Thyroid gland (tissue), 4 donors: Measurements from ENCODE around the gene PPDPF. TPM values are rescaled to one million over a fixed set of nuclear protein-coding genes. Genes with fewer than 3 reads are reported as not detected.

ENCODE experiments used
- DNase-seq, 2 donors: peaks; one replicate each; pipeline ENCODE4 v3.0.0-alpha.2; 2019
- H3K27ac ChIP-seq, 3 donors: fragments of 200-600 bp; sonication (generic); 1 replicate in 2 of 3; 2 replicates in 1 of 3; pipeline ENCODE4 v1.5.1; 2016 to 2019; ENCODE audit warnings: mild to moderate bottlenecking in 1 of 3, moderate library complexity in 1 of 3
- H3K27me3 ChIP-seq: fragments of 200-600 bp; sonication (generic); one replicate; pipeline ENCODE4 v1.5.1; 2019
- H3K36me3 ChIP-seq, 2 donors: fragments of 200-600 bp; sonication (generic); one replicate each; pipeline ENCODE4 v1.5.1; 2016 to 2019
- H3K4me1 ChIP-seq, 2 donors: fragments of 200-600 bp; sonication (generic); one replicate each; pipeline ENCODE4 v1.5.1; 2017 to 2019
- H3K4me3 ChIP-seq, 3 donors: fragments of 200-600 bp; sonication (generic); replicated peaks in 1 of 3; 1 replicate in 2 of 3; 2 replicates in 1 of 3; pipeline ENCODE4 v1.5.1; 2016; ENCODE audit warnings: mild to moderate bottlenecking in 1 of 3
- H3K9me3 ChIP-seq: fragments of 200-600 bp; sonication (generic); one replicate; pipeline ENCODE4 v1.5.1; 2017
- POLR2A ChIP-seq, 2 donors: fragments of 450-650 bp; IDR thresholded peaks; one replicate each; pipeline ENCODE4 v1.6.1; 2017; ENCODE audit warnings: antibody characterized with exemption in 2 of 2, mild to moderate bottlenecking in 2 of 2, moderate library complexity in 1 of 2
- WGBS, 2 donors: methylation state at CpG; one replicate each; pipeline ENCODE4 v1.1.5; 2017; 5-methylcytosine and 5-hydroxymethylcytosine counted together
- intact Hi-C: fragments of 100-400 bp; cut with DNase I; formaldehyde crosslinking; loops from one replicate; pipeline ENCODE4 v1.15.1; 2023
- total RNA-seq, 4 donors: library from RNA; depleted of rRNA; stranded (reverse); fragments of >200 nt; gene quantifications; one replicate each; pipeline ENCODE4 v1.2.3, GENCODE V29; 2016
- TF ChIP-seq, protein P1 (sequence below), 6 experiments: fragments of 200-600 bp in 3 of 6; fragments of 450-650 bp in 3 of 6; sonication (generic) in 3 of 6; IDR thresholded peaks; one replicate each; pipeline ENCODE4 v1.5.1; 2016 to 2019; ENCODE audit warnings: antibody characterized with exemption in 6 of 6, mild to moderate bottlenecking in 2 of 6, inconsistent platforms in 1 of 6, moderate library complexity in 1 of 6

Gene PPDPF
- total RNA-seq, 4 donors from 2014 or later = 82.0 to 226 (median 146) TPM

DNA sequence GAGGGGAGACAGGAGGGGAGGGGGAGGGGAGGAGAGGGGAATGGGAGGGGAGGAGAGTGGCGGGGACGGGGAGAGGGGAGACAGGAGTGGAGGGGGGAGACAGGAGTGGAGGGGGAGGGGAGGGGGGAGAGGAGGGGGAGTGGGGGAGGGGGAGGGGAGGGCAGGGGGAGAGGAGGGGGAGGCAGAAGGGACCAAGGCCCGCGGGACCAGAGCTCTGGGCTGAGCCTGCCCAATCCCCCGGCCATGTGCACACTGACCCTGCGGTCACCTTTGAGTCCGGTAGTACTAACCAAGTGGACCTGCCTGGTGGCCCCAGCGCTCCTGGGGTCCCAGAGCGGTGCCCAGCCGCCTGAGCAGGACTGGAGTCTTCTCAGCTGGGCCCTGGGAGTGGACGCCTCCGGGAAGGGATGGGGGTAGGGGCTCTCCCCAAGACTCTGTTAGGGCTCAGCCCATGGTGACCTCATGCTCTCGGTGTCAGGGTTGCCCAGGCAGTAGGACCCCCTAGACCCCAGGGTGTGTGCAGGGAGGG is 47.6 kb upstream of the PPDPF start:
- no peak for DNase-seq
- TF ChIP-seq, protein P1, sequence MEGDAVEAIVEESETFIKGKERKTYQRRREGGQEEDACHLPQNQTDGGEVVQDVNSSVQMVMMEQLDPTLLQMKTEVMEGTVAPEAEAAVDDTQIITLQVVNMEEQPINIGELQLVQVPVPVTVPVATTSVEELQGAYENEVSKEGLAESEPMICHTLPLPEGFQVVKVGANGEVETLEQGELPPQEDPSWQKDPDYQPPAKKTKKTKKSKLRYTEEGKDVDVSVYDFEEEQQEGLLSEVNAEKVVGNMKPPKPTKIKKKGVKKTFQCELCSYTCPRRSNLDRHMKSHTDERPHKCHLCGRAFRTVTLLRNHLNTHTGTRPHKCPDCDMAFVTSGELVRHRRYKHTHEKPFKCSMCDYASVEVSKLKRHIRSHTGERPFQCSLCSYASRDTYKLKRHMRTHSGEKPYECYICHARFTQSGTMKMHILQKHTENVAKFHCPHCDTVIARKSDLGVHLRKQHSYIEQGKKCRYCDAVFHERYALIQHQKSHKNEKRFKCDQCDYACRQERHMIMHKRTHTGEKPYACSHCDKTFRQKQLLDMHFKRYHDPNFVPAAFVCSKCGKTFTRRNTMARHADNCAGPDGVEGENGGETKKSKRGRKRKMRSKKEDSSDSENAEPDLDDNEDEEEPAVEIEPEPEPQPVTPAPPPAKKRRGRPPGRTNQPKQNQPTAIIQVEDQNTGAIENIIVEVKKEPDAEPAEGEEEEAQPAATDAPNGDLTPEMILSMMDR (IDR thresholded peaks at IDR 0.05) = no peak
- no peak for TF ChIP-seq POLR2A (IDR thresholded peaks at IDR 0.05)
- H3K4me1 ChIP-seq = no peaks in the 10 kb centered on the region
- H3K27me3 ChIP-seq = peaks cover 27% of the 10 kb centered on the region
- WGBS, 2 donors = 43 to 57% methylated on average over 9 to 12 of the region's 13 CpGs
- H3K9me3 ChIP-seq = no peaks in the 10 kb centered on the region
- H3K36me3 ChIP-seq = no peaks in the 10 kb centered on the region
- no peak overlapping the region for H3K4me3 ChIP-seq
- no peak overlapping the region for H3K27ac ChIP-seq
- intact Hi-C loops = no loop called here

DNA sequence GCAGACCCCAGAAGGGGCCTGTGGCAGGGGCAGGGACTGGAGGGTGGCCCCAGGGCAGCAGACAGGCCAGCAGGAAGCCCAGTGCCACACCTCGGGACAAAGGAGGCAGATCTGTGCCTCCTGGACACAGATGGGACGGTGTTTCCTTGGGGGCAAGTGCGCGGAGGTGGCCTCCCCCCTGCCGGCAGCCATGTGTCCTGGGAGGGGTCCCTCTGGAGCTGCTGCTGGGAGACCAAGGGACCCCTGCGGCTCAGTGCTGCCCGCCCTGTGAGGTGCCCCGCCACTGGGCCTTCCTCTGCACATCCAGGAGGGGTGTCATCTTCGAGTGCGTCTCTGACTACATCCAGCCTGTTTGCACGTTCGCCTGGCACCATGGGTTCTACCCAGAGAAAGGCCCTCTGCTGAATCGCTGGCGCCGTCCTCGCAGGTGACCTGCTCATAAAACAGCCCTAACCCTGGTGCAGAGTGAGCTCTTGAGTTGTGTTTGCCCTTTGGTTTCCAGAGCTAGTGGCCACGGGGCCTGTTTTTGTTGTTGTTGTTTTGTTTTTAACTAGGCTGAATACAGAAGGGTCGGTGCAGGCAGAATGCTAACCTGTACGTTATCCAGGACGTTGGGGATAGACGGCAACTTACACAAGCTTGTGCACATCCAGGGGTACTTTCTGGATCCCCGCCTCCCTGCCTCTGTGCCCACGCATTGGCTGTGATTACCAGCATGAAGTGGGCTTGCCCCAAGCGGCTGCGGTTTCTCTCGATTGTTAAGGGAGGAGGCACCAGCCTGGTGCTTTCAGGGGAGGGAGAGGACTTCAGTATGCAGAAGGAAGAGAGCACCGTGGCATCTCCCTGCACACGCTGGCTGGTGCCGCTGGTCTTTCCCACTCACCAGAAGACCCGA is 46.8 kb upstream of the PPDPF start:
- intact Hi-C loops = no loop called here
- 36 to 40% methylated on average over 18 to 30 of the region's 30 CpGs for WGBS, 2 donors
- TF ChIP-seq, protein P1 (IDR thresholded peaks at IDR 0.05) = no peak
- TF ChIP-seq POLR2A (IDR thresholded peaks at IDR 0.05) = no peak
- no peaks in the 10 kb centered on the region for H3K9me3 ChIP-seq
- H3K27me3 ChIP-seq = peaks cover 30% of the 10 kb centered on the region
- no peak for DNase-seq
- no peaks in the 10 kb centered on the region for H3K4me1 ChIP-seq
- no peaks in the 10 kb centered on the region for H3K36me3 ChIP-seq
- H3K27ac ChIP-seq = no peak overlapping the region
- H3K4me3 ChIP-seq = no peak overlapping the region

DNA sequence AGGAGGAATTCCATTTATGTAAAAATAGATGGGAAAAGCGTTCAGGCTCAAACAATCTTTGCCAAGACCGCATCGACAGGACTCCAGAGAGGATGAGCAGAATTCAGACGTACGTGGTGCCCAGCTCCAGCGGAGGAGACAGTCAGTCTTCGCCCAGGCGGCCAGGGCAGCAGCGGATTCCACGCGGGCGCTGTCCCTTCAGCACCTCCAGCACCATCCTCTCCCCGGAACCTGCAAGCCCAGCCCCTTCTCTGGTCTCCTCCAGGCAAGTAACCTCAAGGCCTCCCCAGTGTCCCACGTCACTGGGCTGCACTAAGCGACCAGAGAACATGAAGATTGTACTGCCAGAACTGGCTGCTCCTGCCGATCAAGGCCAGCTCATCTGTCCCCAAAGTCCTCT is 45.4 kb upstream of the PPDPF start:
- peak in 1 of 2 donors; percentile 29 for DNase-seq
- H3K27me3 ChIP-seq = peaks cover 31% of the 10 kb centered on the region
- no peak for TF ChIP-seq POLR2A (IDR thresholded peaks at IDR 0.05)
- TF ChIP-seq, protein P1 (IDR thresholded peaks at IDR 0.05) = no peak

DNA sequence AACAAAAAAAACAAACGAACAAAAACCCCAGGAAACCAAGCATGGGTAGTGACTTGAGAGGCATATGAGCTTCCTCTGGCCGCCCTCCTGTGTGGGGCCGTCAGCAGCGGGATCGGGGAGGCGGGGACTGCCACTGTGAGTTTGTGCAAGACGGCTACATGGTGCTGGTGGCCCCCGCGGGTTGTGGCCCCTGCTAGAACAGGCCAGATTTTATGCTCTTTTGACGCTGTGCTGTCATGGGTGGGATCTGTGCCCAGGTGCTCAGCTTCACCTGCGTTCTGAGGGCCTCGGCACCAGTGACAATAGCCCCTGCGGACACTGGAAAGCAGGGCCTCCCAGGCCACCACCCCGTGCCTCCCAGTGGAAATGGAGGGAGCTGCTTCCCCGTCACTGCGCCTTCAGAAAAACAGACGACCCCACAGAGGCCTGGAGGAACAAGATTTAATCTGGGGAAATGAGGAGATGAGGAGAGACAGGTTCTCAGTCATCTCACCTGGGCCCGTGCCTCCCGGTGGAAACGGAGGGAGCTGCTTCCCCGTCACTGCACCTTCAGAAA is 43.4 kb upstream of the PPDPF start:
- Histone ChIP-seq H3K27ac (no peak overlapping the region), H3K9me3 (no peaks in the 10 kb centered on the region), H3K4me3 (no peak overlapping the region), H3K4me1 (no peaks in the 10 kb centered on the region), H3K36me3 (no peaks in the 10 kb centered on the region), H3K27me3 (peaks cover 19% of the 10 kb centered on the region)
- TF ChIP-seq, protein P1 (IDR thresholded peaks at IDR 0.05) = no peak
- TF ChIP-seq POLR2A (IDR thresholded peaks at IDR 0.05) = no peak
- intact Hi-C loops = no loop called here
- DNase-seq = no peak
- WGBS, 2 donors = 26 to 27% methylated on average over 18 to 21 of the region's 21 CpGs

More for the DNA sequence above, 45.4 kb upstream of the PPDPF start:
- Histone ChIP-seq H3K4me3 (no peak overlapping the region), H3K27ac (no peak overlapping the region), H3K36me3 (no peaks in the 10 kb centered on the region), H3K9me3 (no peaks in the 10 kb centered on the region), H3K4me1 (no peaks in the 10 kb centered on the region)
- WGBS, 2 donors = 8 to 10% methylated on average over 10 to 16 of the region's 16 CpGs
- intact Hi-C loops = no loop called here

DNA sequence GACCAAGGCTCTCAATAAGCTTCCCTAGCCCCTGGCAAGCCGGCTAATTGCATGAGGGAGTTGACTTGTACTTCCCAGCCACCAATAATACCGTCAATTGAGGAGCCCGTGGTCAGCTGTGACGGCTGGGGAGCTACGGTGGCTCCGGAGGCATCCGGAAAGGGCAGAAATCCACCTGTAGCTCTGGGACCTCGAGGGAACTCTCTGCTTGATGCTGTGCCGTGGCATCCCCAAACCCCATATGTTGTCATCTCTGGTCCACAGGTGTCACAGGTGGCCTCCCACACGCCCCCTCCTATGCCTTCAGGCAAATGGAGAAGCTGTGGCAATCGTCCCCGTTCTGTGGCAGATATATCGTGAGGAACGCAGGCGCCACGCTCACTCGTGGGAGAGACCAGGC is 42.6 kb upstream of the PPDPF start:
- intact Hi-C loops = no loop called here
- no peak overlapping the region for H3K27ac ChIP-seq
- H3K4me1 ChIP-seq = no peaks in the 10 kb centered on the region
- WGBS, 2 donors = 72 to 76% methylated on average over 17 of the region's 17 CpGs
- H3K36me3 ChIP-seq = no peaks in the 10 kb centered on the region
- no peaks in the 10 kb centered on the region for H3K9me3 ChIP-seq
- TF ChIP-seq, protein P1 (IDR thresholded peaks at IDR 0.05) = no peak
- TF ChIP-seq POLR2A (IDR thresholded peaks at IDR 0.05) = no peak
- H3K4me3 ChIP-seq = no peak overlapping the region
- peaks cover 18% of the 10 kb centered on the region for H3K27me3 ChIP-seq
- no peak for DNase-seq
